Kidney (tissue), 14 donors: ENCODE results near the gene MCAM. TPM values are rescaled to one million over a fixed set of nuclear protein-coding genes. Genes with fewer than 3 reads are reported as not detected.

Experiments used
- DNase-seq, 5 donors: peaks; one replicate each; pipeline ENCODE4 v3.0.0-alpha.2; 2013 to 2020
- FAIRE-seq: peaks from 2 replicates; lab custom pipeline; 2012; peaks lifted over from hg19 to GRCh38; lab: Jason Lieb, UNC
- H3K27ac ChIP-seq, 2 donors: one replicate each; pipeline ENCODE4 v1.7.0; 2013; ENCODE audit warnings: low read depth in 2 of 2, low read length in 2 of 2, inconsistent platforms in 1 of 2
- H3K27me3 ChIP-seq: one replicate; pipeline ENCODE4 v1.7.1; 2013; ENCODE audit warnings: low read length, inconsistent platforms; ENCODE audit not compliant: control insufficient read depth, insufficient read depth
- H3K36me3 ChIP-seq, 3 donors: one replicate each; pipeline versions ENCODE4 v1.7.0 to v1.7.1; 2013; ENCODE audit warnings: low read length in 3 of 3, control low read depth in 1 of 3, inconsistent platforms in 1 of 3; ENCODE audit not compliant: insufficient read depth in 3 of 3, control insufficient read depth in 2 of 3
- H3K4me1 ChIP-seq, 3 donors: one replicate each; pipeline versions ENCODE4 v1.7.0 to v1.7.1; 2013; ENCODE audit warnings: low read length in 3 of 3, inconsistent platforms in 1 of 3, low read depth in 1 of 3; ENCODE audit not compliant: control insufficient read depth in 2 of 3, insufficient read depth in 2 of 3
- H3K4me3 ChIP-seq, 3 donors: one replicate each; pipeline versions ENCODE4 v1.7.0 to v1.8.1; 2013; ENCODE audit warnings: low read length in 3 of 3, control low read depth in 1 of 3, inconsistent platforms in 1 of 3
- H3K9ac ChIP-seq, 3 donors: one replicate each; pipeline versions ENCODE4 v1.7.0 to v1.7.1; 2013; ENCODE audit warnings: low read length in 3 of 3, control low read depth in 1 of 3, inconsistent platforms in 1 of 3
- H3K9me3 ChIP-seq, 3 donors: one replicate each; pipeline versions ENCODE4 v1.7.0 to v1.7.1; 2013; ENCODE audit warnings: low read length in 3 of 3, control low read depth in 1 of 3, inconsistent platforms in 1 of 3; ENCODE audit not compliant: control insufficient read depth in 2 of 3, insufficient read depth in 1 of 3
- CTCF ChIP-seq: IDR thresholded peaks from 3 replicates; pipeline ENCODE4 v1.5.1; 2012; ENCODE audit warnings: mild to moderate bottlenecking, moderate library complexity, borderline replicate concordance; ENCODE audit not compliant: insufficient read depth; ENCODE audit errors: extremely low read depth
- intact Hi-C: fragments of 100-400 bp; cut with DNase I; formaldehyde crosslinking; loops from one replicate; pipeline ENCODE4 v1.11.1; 2022
- polyA plus RNA-seq: library from polyadenylated mRNA; stranded (reverse); fragments of 350-450 nt; fragmentation: Illumina TruSeq; extraction: RNeasy Lipid Tissue Mini Kit (QIAGEN cat#74804); gene quantifications from one replicate; pipeline ENCODE4 v1.2.3, GENCODE V29; 2014; ENCODE audit warnings: low read depth, low replicate concordance; ENCODE audit not compliant: insufficient read depth
- total RNA-seq: library from RNA; stranded (reverse); fragmentation: NEBNext Ultra II Directional; extraction: Animal tissue kit (Norgen Biotek cat#: 25700); gene quantifications from one replicate; pipeline ENCODE4 v1.2.1, GENCODE V29; 2021
- donor health status: control.
- donor health status: control.
- donor health status: control.
- donor health status: control.
- donor health status: control.
- donor health status: DM: yes; HTN: yes; CAD: no.
- donor health status: Normal renal cell carcinoma (clear cell type).

MCAM gene
- total and polyA plus RNA-seq, 2 donors from 2014 or later: 42.1 to 137 TPM

GRCh38 chr11:119340335-119341221 lies 23.6 kb upstream of the MCAM start, which contains the start of gene C1QTNF5:
TSS of gene C1QTNF5 (minus strand) at chr11:119340883. CDS start at chr11:119340397, 486 bp downstream.
- H3K9ac ChIP-seq: peak within 1 kb of the TSS in 2 of 3 donors; percentile 57 to 73
- intact Hi-C loops: no loop called here
- no peaks in the 10 kb centered on the region for H3K27me3 ChIP-seq
- TF ChIP-seq CTCF: no peak
- no peaks in the 10 kb centered on the region for H3K9me3 ChIP-seq
- H3K36me3 ChIP-seq: no peaks in the 10 kb centered on the region
- peak within 1 kb of the TSS in 1 of 3 donors; percentile 56 for H3K4me3 ChIP-seq
- no peak for FAIRE-seq
- H3K27ac ChIP-seq: peak within 1 kb of the TSS; percentile 80 to 82
- peaks cover 0 to 24% (median 6%) of the 10 kb centered on the region in 3 donors for H3K4me1 ChIP-seq
- peak; percentile 74 to 96 (median 82) for DNase-seq

GRCh38 chr11:119339589-119340334 lies 22.8 kb upstream of the MCAM start:
- H3K4me3 ChIP-seq: peak overlapping the region in 2 of 3 donors; percentile 6 to 56
- H3K4me1 ChIP-seq: peaks cover 0 to 32% (median 13%) of the 10 kb centered on the region in 3 donors
- no peaks in the 10 kb centered on the region for H3K36me3 ChIP-seq
- no peak for FAIRE-seq
- no peaks in the 10 kb centered on the region for H3K27me3 ChIP-seq
- peak; percentile 65 for TF ChIP-seq CTCF
- peak overlapping the region; percentile 80 to 82 for H3K27ac ChIP-seq
- intact Hi-C loops: no loop called here
- peak overlapping the region in 2 of 3 donors; percentile 57 to 73 for H3K9ac ChIP-seq
- H3K9me3 ChIP-seq: no peaks in the 10 kb centered on the region
- DNase-seq: peak; percentile 76 to 93 (median 86)

DNA sequence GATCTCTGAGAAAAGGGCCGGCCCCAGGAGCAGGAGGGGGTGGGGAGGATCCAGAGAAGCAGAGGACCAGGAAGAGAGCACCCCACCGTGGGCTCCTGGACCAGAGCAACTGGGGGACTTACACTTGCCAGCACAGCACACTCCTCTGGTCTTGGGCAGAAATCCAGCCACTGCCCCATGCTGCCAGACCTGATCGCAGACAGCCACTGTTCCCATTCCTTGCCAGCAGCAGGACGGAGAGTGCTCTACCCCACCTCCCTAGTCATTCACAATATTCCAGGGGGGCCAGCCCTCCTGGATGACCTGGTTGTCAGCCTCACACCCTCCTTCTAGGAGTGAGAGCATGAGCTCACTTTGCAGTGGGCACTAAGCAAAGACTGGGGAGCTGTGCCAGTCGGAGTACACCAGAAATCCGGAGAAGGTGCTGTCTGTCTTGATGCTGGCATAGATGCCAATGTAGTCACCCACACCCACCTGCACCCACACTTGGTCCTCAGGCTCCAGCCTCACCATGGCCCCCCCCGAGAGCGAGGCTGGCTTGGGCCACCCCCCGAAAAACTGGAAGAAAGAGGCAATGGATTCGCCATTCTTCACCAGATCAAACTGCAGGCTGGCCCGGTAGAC lies 22.1 kb upstream of the MCAM start:
- no peak for TF ChIP-seq CTCF
- Histone ChIP-seq H3K27me3 (no peaks in the 10 kb centered on the region), H3K4me3 (peak overlapping the region in 2 of 3 donors; percentile 6 to 56), H3K9ac (peak overlapping the region in 1 of 3 donors; percentile 29), H3K4me1 (peaks cover 0 to 33% (median 14%) of the 10 kb centered on the region in 3 donors), H3K9me3 (no peaks in the 10 kb centered on the region), H3K36me3 (no peaks in the 10 kb centered on the region), H3K27ac (peak overlapping the region; percentile 80 to 82)
- intact Hi-C loops: no loop called here
- DNase-seq (peak in 2 of 5 donors; percentile 70 to 77), FAIRE-seq (no peak)
